HCT116 (cell line): Measurements from ENCODE around the gene NRP1.

Experiments
- CEBPB ChIP-seq: IDR thresholded peaks from 2 replicates; pipeline ENCODE4 v1.6.1; 2012; ENCODE audit warnings: low read depth
- EZH2phosphoT487 ChIP-seq: fragments of 200-600 bp; IDR thresholded peaks from 2 replicates; pipeline ENCODE4 v1.6.1; 2018; ENCODE audit warnings: antibody characterized with exemption, borderline replicate concordance
- YY1 ChIP-seq: IDR thresholded peaks from 2 replicates; pipeline ENCODE4 v1.6.1; 2011; ENCODE audit warnings: low read length, low read depth, moderate library complexity, mild to moderate bottlenecking; ENCODE audit not compliant: insufficient replicate concordance; ENCODE audit errors: extremely low read depth
- ZNF274 ChIP-seq: fragments of 200-500 bp; sonication (Bioruptor generic); IDR thresholded peaks from 2 replicates; pipeline ENCODE4 v1.6.1; 2014; ENCODE audit warnings: mild to moderate bottlenecking, low read depth, low read length, inconsistent platforms
- TF ChIP-seq, protein P1 (sequence below), 3 experiments: fragments of 200-600 bp in 1 of 3; sonication (generic) in 1 of 3; IDR thresholded peaks in 2 of 3; conservative IDR thresholded peaks in 1 of 3; 2 replicates each; pipeline ENCODE4 v1.5.1; 2012 to 2017; ENCODE audit warnings: low read depth in 2 of 3, low read length in 2 of 3, antibody characterized with exemption in 1 of 3, borderline replicate concordance in 1 of 3, control low read depth in 1 of 3, mild to moderate bottlenecking in 1 of 3, mixed read lengths in 1 of 3, mixed run types in 1 of 3, moderate library complexity in 1 of 3; ENCODE audit not compliant: insufficient read depth in 1 of 3

- TF ChIP-seq, protein P1, sequence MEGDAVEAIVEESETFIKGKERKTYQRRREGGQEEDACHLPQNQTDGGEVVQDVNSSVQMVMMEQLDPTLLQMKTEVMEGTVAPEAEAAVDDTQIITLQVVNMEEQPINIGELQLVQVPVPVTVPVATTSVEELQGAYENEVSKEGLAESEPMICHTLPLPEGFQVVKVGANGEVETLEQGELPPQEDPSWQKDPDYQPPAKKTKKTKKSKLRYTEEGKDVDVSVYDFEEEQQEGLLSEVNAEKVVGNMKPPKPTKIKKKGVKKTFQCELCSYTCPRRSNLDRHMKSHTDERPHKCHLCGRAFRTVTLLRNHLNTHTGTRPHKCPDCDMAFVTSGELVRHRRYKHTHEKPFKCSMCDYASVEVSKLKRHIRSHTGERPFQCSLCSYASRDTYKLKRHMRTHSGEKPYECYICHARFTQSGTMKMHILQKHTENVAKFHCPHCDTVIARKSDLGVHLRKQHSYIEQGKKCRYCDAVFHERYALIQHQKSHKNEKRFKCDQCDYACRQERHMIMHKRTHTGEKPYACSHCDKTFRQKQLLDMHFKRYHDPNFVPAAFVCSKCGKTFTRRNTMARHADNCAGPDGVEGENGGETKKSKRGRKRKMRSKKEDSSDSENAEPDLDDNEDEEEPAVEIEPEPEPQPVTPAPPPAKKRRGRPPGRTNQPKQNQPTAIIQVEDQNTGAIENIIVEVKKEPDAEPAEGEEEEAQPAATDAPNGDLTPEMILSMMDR (IDR thresholded peaks at IDR 0.05 in 2 of 3, conservative IDR thresholded peaks at IDR 0.05 in 1 of 3; ENCODE audit: borderline replicate concordance in 1 of 3, insufficient read depth in 1 of 3, low read depth in 2 of 3, low read length in 2 of 3), result no peak
- TF ChIP-seq EZH2phosphoT487 (no peak), CEBPB (no peak), ZNF274 (no peak), YY1 (no peak)
Measured at GRCh38 chr10:33270971-33271370, 63.5 kb downstream of the NRP1 start.
